Glutamatergic neuron (in vitro differentiated cells): ENCODE data around the gene KCNH5. TPM values are rescaled to one million over a fixed set of nuclear protein-coding genes. Genes with fewer than 3 reads are reported as not detected.

Experiments used
- DNase-seq: peaks from one replicate; pipeline ENCODE4 v3.0.0; 2022
- H3K27ac Mint-ChIP-seq: one replicate; pipeline ENCODE4 v1.8.0; 2020; ENCODE audit warnings: mild to moderate bottlenecking, mixed read lengths, inconsistent platforms; ENCODE audit not compliant: unreplicated experiment
- H3K27me3 Mint-ChIP-seq: one replicate; pipeline ENCODE4 v1.8.0; 2020; ENCODE audit warnings: mild to moderate bottlenecking, moderate library complexity, mixed read lengths, inconsistent platforms; ENCODE audit not compliant: unreplicated experiment
- H3K36me3 Mint-ChIP-seq: one replicate; pipeline ENCODE4 v1.8.0; 2020; ENCODE audit warnings: mild to moderate bottlenecking, mixed read lengths, inconsistent platforms; ENCODE audit not compliant: unreplicated experiment
- H3K4me1 Mint-ChIP-seq: one replicate; pipeline ENCODE4 v1.8.0; 2020; ENCODE audit warnings: mild to moderate bottlenecking, low read depth, mixed read lengths, inconsistent platforms; ENCODE audit not compliant: unreplicated experiment
- H3K4me3 Mint-ChIP-seq: one replicate; pipeline ENCODE4 v1.8.0; 2020; ENCODE audit warnings: mild to moderate bottlenecking, mixed read lengths, inconsistent platforms; ENCODE audit not compliant: unreplicated experiment
- H3K9me3 Mint-ChIP-seq: one replicate; pipeline ENCODE4 v1.8.0; 2020; ENCODE audit warnings: mild to moderate bottlenecking, moderate library complexity, mixed read lengths, inconsistent platforms; ENCODE audit not compliant: unreplicated experiment
- CTCF ChIP-seq: fragments of 200-600 bp; sonication (generic); IDR thresholded peaks from one replicate; pipeline ENCODE4 v1.5.0; 2021; ENCODE audit not compliant: partially characterized antibody, unreplicated experiment
- total RNA-seq: library from RNA; stranded (reverse); fragmentation: NEBNext Ultra II Directional; extraction: Animal tissue kit (Norgen Biotek cat#: 25700); gene quantifications from one replicate; pipeline ENCODE4 v1.2.1, GENCODE V29; 2021; ENCODE audit not compliant: unreplicated experiment

KCNH5 gene
- total RNA-seq, 1 donor from 2014 or later: 0.32 TPM

GRCh38 chr14:62947301-62947700, 98.0 kb downstream of the KCNH5 start:
- H3K9me3 Mint-ChIP-seq: no peaks in the 10 kb centered on the region

GRCh38 chr14:62946221-62946620, 99.0 kb downstream of the KCNH5 start:
- no peak for DNase-seq
- TF ChIP-seq CTCF: no peak
- Mint-ChIP-seq H3K27me3 (no peaks in the 10 kb centered on the region), H3K4me3 (no peak overlapping the region), H3K9me3 (no peaks in the 10 kb centered on the region), H3K36me3 (no peaks in the 10 kb centered on the region), H3K4me1 (no peaks in the 10 kb centered on the region), H3K27ac (no peak overlapping the region)

More at GRCh38 chr14:62947301-62947700, 98.0 kb downstream of the KCNH5 start:
- H3K4me3 Mint-ChIP-seq: no peak overlapping the region
- DNase-seq: no peak
- no peaks in the 10 kb centered on the region for H3K27me3 Mint-ChIP-seq
- no peaks in the 10 kb centered on the region for H3K36me3 Mint-ChIP-seq
- H3K4me1 Mint-ChIP-seq: no peaks in the 10 kb centered on the region
- H3K27ac Mint-ChIP-seq: no peak overlapping the region
- no peak for TF ChIP-seq CTCF

GRCh38 chr14:62943202-62943601, 102.1 kb downstream of the KCNH5 start:
- Mint-ChIP-seq H3K27ac (no peak overlapping the region), H3K4me1 (no peaks in the 10 kb centered on the region), H3K4me3 (no peak overlapping the region), H3K9me3 (no peaks in the 10 kb centered on the region), H3K36me3 (no peaks in the 10 kb centered on the region), H3K27me3 (no peaks in the 10 kb centered on the region)
- DNase-seq: no peak
- no peak for TF ChIP-seq CTCF

- Mint-ChIP-seq H3K27ac (no peak overlapping the region), H3K9me3 (no peaks in the 10 kb centered on the region), H3K4me1 (no peaks in the 10 kb centered on the region), H3K27me3 (no peaks in the 10 kb centered on the region), H3K36me3 (no peaks in the 10 kb centered on the region), H3K4me3 (no peak overlapping the region)
- DNase-seq: no peak
- TF ChIP-seq CTCF: no peak
Observed at GRCh38 chr14:62939970-62940369, 105.3 kb downstream of the KCNH5 start.

DNA sequence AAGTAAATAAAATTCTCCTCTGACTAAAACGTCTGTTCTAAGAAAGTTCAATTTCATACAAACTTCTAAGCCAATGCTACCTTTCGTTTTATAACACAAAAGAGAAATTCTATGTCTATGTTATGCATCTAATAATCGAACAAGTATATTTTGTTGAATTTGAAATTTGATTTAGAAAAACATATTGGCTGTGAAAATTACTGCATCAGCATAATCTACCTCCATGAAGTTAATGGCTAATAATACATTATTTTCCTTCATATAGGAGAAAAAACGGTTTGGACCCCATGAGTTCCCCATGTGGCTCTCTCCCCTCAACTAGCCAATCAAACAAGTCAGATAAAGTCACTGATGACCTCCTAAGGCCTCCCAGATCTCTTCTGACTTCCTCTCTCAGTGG, 106.5 kb downstream of the KCNH5 start:
- no peaks in the 10 kb centered on the region for H3K27me3 Mint-ChIP-seq
- H3K36me3 Mint-ChIP-seq: no peaks in the 10 kb centered on the region
- H3K4me3 Mint-ChIP-seq: no peak overlapping the region
- no peak for DNase-seq
- H3K9me3 Mint-ChIP-seq: no peaks in the 10 kb centered on the region
- TF ChIP-seq CTCF: no peak
- H3K4me1 Mint-ChIP-seq: peaks cover 3% of the 10 kb centered on the region
- H3K27ac Mint-ChIP-seq: no peak overlapping the region
